ENCODE data around the gene DDX39B. TPM values are rescaled to one million over a fixed set of nuclear protein-coding genes. Genes with fewer than 3 reads are reported as not detected.

Gene DDX39B
- total RNA-seq, 6 donors from 2014 or later: 201 to 541 (median 270) TPM

GRCh38 chr6:31580438-31580740, 38.6 kb upstream of the DDX39B start:
- TF ChIP-seq POLR2AphosphoS5 (IDR thresholded peaks at IDR 0.05) (no peak), POLR2A (IDR thresholded peaks at IDR 0.05) (no peak), CTCF (IDR thresholded peaks at IDR 0.05) (no peak), EP300 (IDR thresholded peaks at IDR 0.05) (no peak)
- H3K27ac ChIP-seq: peak overlapping the region; percentile 77 to 96 (median 90)
- no peaks in the 10 kb centered on the region for H3K9me3 ChIP-seq
- H3K27me3 ChIP-seq: no peaks in the 10 kb centered on the region
- peak overlapping the region in 3 of 4 donors; percentile 71 to 87 (median 77) for H3K4me3 ChIP-seq
- H3K4me1 ChIP-seq: peaks cover 17 to 26% (median 21%) of the 10 kb centered on the region in 4 donors
- WGBS, 2 donors: 31 to 40% methylated on average over 11 of the region's 11 CpGs
- DNase-seq (no peak), ATAC-seq (ENCODE audit: low FRiP score in 2 of 2) (no peak)
- H3K36me3 ChIP-seq: no peaks in the 10 kb centered on the region

- no peaks in the 10 kb centered on the region for H3K36me3 ChIP-seq
- peak overlapping the region in 2 of 4 donors; percentile 77 to 87 for H3K4me3 ChIP-seq
- peak overlapping the region in 2 of 4 donors; percentile 91 to 96 for H3K27ac ChIP-seq
- peaks cover 15 to 20% (median 18%) of the 10 kb centered on the region in 4 donors for H3K4me1 ChIP-seq
- TF ChIP-seq POLR2AphosphoS5 (IDR thresholded peaks at IDR 0.05) (no peak), POLR2A (IDR thresholded peaks at IDR 0.05) (no peak), CTCF (IDR thresholded peaks at IDR 0.05) (no peak), EP300 (IDR thresholded peaks at IDR 0.05) (no peak)
- ATAC-seq (ENCODE audit: low FRiP score in 2 of 2) (no peak), DNase-seq (no peak)
- 81 to 85% methylated on average over 7 to 8 of the region's 8 CpGs for WGBS, 2 donors
- no peaks in the 10 kb centered on the region for H3K27me3 ChIP-seq
- H3K9me3 ChIP-seq: no peaks in the 10 kb centered on the region
Observed at GRCh38 chr6:31579546-31580437, 38.0 kb upstream of the DDX39B start.

GRCh38 chr6:31579119-31579505, 37.3 kb upstream of the DDX39B start:
- 78 to 82% methylated on average over 3 of the region's 3 CpGs for WGBS, 2 donors
- Histone ChIP-seq H3K4me3 (no peak overlapping the region), H3K27me3 (no peaks in the 10 kb centered on the region), H3K36me3 (no peaks in the 10 kb centered on the region), H3K9me3 (no peaks in the 10 kb centered on the region), H3K27ac (no peak overlapping the region), H3K4me1 (peaks cover 15 to 20% (median 17%) of the 10 kb centered on the region in 4 donors)
- ATAC-seq (ENCODE audit: low FRiP score in 2 of 2): no peak
- TF ChIP-seq POLR2AphosphoS5 (IDR thresholded peaks at IDR 0.05): no peak
- TF ChIP-seq POLR2A (IDR thresholded peaks at IDR 0.05): no peak
- no peak for TF ChIP-seq EP300 (IDR thresholded peaks at IDR 0.05)
- TF ChIP-seq CTCF (IDR thresholded peaks at IDR 0.05): no peak
- no peak for DNase-seq

- Histone ChIP-seq H3K4me1 (peaks cover 15 to 20% (median 17%) of the 10 kb centered on the region in 4 donors), H3K4me3 (no peak overlapping the region), H3K27me3 (no peaks in the 10 kb centered on the region), H3K36me3 (no peaks in the 10 kb centered on the region), H3K27ac (no peak overlapping the region), H3K9me3 (no peaks in the 10 kb centered on the region)
- DNase-seq (no peak), ATAC-seq (ENCODE audit: low FRiP score in 2 of 2) (no peak)
- TF ChIP-seq CTCF (IDR thresholded peaks at IDR 0.05) (no peak), EP300 (IDR thresholded peaks at IDR 0.05) (no peak), POLR2AphosphoS5 (IDR thresholded peaks at IDR 0.05) (no peak), POLR2A (IDR thresholded peaks at IDR 0.05) (no peak)
- WGBS, 2 donors: 85 to 90% methylated on average over 8 to 12 of the region's 12 CpGs
Observed at GRCh38 chr6:31578184-31579118, 36.6 kb upstream of the DDX39B start.
